HEK293T (cell line): ENCODE data around the gene OR10D3.

Experiments
- ARNT ChIP-seq: fragments of 450-650 bp; IDR thresholded peaks from 2 replicates; pipeline ENCODE4 v1.6.1; 2017; ENCODE audit warnings: mild to moderate bottlenecking
- BHLHE40 ChIP-seq: fragments of 450-650 bp; IDR thresholded peaks from 2 replicates; pipeline ENCODE4 v1.6.1; 2016; ENCODE audit warnings: mild to moderate bottlenecking, moderate library complexity, borderline replicate concordance
- CTBP1 ChIP-seq: fragments of 450-650 bp; IDR thresholded peaks from 2 replicates; pipeline ENCODE4 v1.6.1; 2016; ENCODE audit warnings: borderline replicate concordance
- ELF4 ChIP-seq: fragments of 450-650 bp; IDR thresholded peaks from 2 replicates; pipeline ENCODE4 v1.6.1; 2017; ENCODE audit warnings: antibody characterized with exemption
- FOXA1 ChIP-seq: fragments of 450-650 bp; IDR thresholded peaks from 2 replicates; pipeline ENCODE4 v1.6.1; 2016; ENCODE audit warnings: mild to moderate bottlenecking
- FOXK2 ChIP-seq: fragments of 450-650 bp; IDR thresholded peaks from 2 replicates; pipeline ENCODE4 v1.6.1; 2016; ENCODE audit warnings: mild to moderate bottlenecking
- FOXM1 ChIP-seq: fragments of 450-650 bp; IDR thresholded peaks from 2 replicates; pipeline ENCODE4 v1.6.1; 2017; ENCODE audit warnings: mild to moderate bottlenecking, borderline replicate concordance
- LEF1 ChIP-seq: fragments of 450-650 bp; IDR thresholded peaks from 2 replicates; pipeline ENCODE4 v1.6.1; 2017; ENCODE audit warnings: mild to moderate bottlenecking, borderline replicate concordance
- NFRKB ChIP-seq: fragments of 450-650 bp; IDR thresholded peaks from 2 replicates; pipeline ENCODE4 v1.6.1; 2016; ENCODE audit warnings: mild to moderate bottlenecking, moderate library complexity
- SP1 ChIP-seq: fragments of 450-650 bp; IDR thresholded peaks from 2 replicates; pipeline ENCODE4 v1.6.1; 2017
- TARDBP ChIP-seq: fragments of 450-650 bp; IDR thresholded peaks from 2 replicates; pipeline ENCODE4 v1.6.1; 2016
- ZNF384 ChIP-seq: fragments of 450-650 bp; IDR thresholded peaks from 2 replicates; pipeline ENCODE4 v1.6.1; 2016
- TF ChIP-seq, protein P1 (sequence below): fragments of 450-650 bp; IDR thresholded peaks from 2 replicates; pipeline ENCODE4 v1.6.1; 2016

DNA sequence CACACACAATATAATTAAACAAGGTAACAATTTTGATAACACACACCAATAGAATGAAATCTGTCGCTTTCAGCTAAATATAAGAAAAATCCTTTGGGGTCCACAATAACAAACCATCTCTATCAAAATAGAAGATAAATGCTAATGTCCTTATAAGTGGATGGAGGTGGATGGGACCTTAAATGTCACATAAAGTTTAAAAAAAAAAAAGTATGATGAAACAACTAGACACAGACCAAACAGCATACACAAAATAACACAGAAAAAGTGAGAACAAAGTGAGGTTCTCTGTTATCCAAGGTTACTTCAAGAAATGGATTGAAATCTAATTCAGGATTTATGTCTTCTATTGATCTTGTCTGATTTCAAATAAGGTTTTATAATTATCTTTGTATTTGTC, 10.5 kb upstream of the OR10D3 start:
- TF ChIP-seq LEF1 (no peak), ZNF384 (no peak), ELF4 (no peak), NFRKB (no peak), FOXM1 (no peak), SP1 (no peak), BHLHE40 (no peak), ARNT (no peak), TARDBP (no peak), CTBP1 (no peak), FOXA1 (no peak), FOXK2 (no peak)
- TF ChIP-seq, protein P1, sequence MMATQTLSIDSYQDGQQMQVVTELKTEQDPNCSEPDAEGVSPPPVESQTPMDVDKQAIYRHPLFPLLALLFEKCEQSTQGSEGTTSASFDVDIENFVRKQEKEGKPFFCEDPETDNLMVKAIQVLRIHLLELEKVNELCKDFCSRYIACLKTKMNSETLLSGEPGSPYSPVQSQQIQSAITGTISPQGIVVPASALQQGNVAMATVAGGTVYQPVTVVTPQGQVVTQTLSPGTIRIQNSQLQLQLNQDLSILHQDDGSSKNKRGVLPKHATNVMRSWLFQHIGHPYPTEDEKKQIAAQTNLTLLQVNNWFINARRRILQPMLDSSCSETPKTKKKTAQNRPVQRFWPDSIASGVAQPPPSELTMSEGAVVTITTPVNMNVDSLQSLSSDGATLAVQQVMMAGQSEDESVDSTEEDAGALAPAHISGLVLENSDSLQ: no peak
